RPMI8226 (cell line): ENCODE measurements around the gene OLFM2.
"Not testable (repeated sequence)": the region's sequence is repeated elsewhere in the genome, so short reads cannot be mapped to it uniquely, and the experiment has no call there.

Experiments used
- DNase-seq: peaks from one replicate; pipeline ENCODE4 v3.0.0-alpha.2; 2015

The OLFM2 gene

GRCh38 chr19:9823816-9824215 lies 112.5 kb downstream of the OLFM2 start:
- peak; percentile 79 for DNase-seq

- DNase-seq = not testable (repeated sequence)
Measured at GRCh38 chr19:9820034-9820433, 116.3 kb downstream of the OLFM2 start.

GRCh38 chr19:9819596-9819909 lies 116.8 kb downstream of the OLFM2 start:
- no peak for DNase-seq

- peak; percentile 100 for DNase-seq
Measured at GRCh38 chr19:9818734-9819595, 117.3 kb downstream of the OLFM2 start, which contains the start of gene FBXL12. TSS of gene FBXL12 (minus strand) at chr19:9819079. CDS start at chr19:9818813, 266 bp downstream.

GRCh38 chr19:9818175-9818733 lies 118.1 kb downstream of the OLFM2 start:
- no peak for DNase-seq

GRCh38 chr19:9811139-9811538 lies 125.2 kb downstream of the OLFM2 start:
- DNase-seq = no peak

- DNase-seq = peak; percentile 85
Measured at GRCh38 chr19:9808855-9809824, 127.2 kb downstream of the OLFM2 start.

GRCh38 chr19:9806803-9807202 lies 129.5 kb downstream of the OLFM2 start:
- peak; percentile 87 for DNase-seq
